Effector CD4-positive, alpha-beta T cell (primary cell): ENCODE results near the gene MBD3L2B.

ENCODE experiments used
- DNase-seq: peaks from one replicate; pipeline ENCODE4 v3.0.0-alpha.2; 2020

The MBD3L2B gene

GRCh38 chr19:7010722-7011593 lies 10.3 kb downstream of the MBD3L2B start:
- no peak for DNase-seq

- no peak for DNase-seq
Observed at GRCh38 chr19:7007859-7008258, 13.4 kb downstream of the MBD3L2B start.

- no peak for DNase-seq
Observed at GRCh38 chr19:7006135-7006704, 15.0 kb downstream of the MBD3L2B start.

- DNase-seq, result no peak
Observed at GRCh38 chr19:7004313-7004931, 16.8 kb downstream of the MBD3L2B start.

GRCh38 chr19:7000816-7001215 lies 20.4 kb downstream of the MBD3L2B start:
- DNase-seq, result no peak

GRCh38 chr19:7000333-7000732 lies 20.9 kb downstream of the MBD3L2B start:
- DNase-seq, result no peak

GRCh38 chr19:6999933-7000332 lies 21.3 kb downstream of the MBD3L2B start:
- no peak for DNase-seq

- no peak for DNase-seq
Observed at GRCh38 chr19:6997679-6998445, 23.4 kb downstream of the MBD3L2B start.

- DNase-seq, result no peak
Observed at GRCh38 chr19:6996810-6997209, 24.4 kb downstream of the MBD3L2B start.

GRCh38 chr19:6995054-6995453 lies 26.2 kb downstream of the MBD3L2B start:
- no peak for DNase-seq

GRCh38 chr19:6988257-6988656 lies 33.0 kb downstream of the MBD3L2B start:
- no peak for DNase-seq

- DNase-seq, result no peak
Observed at GRCh38 chr19:6987850-6988249, 33.4 kb downstream of the MBD3L2B start.

- no peak for DNase-seq
Observed at GRCh38 chr19:6983448-6983847, 37.8 kb downstream of the MBD3L2B start.

- no peak for DNase-seq
Observed at GRCh38 chr19:6979399-6979798, 41.8 kb downstream of the MBD3L2B start.

- no peak for DNase-seq
Observed at GRCh38 chr19:6976197-6976596, 45.0 kb downstream of the MBD3L2B start.

- DNase-seq, result no peak
Observed at GRCh38 chr19:6971366-6971765, 49.9 kb downstream of the MBD3L2B start.

- no peak for DNase-seq
Observed at GRCh38 chr19:6970443-6970842, 50.8 kb downstream of the MBD3L2B start.

- DNase-seq, result no peak
Observed at GRCh38 chr19:6970021-6970420, 51.2 kb downstream of the MBD3L2B start.

- no peak for DNase-seq
Observed at GRCh38 chr19:6969490-6969889, 51.7 kb downstream of the MBD3L2B start.
